Upper lobe of right lung (tissue), 1 donor: Measurements from ENCODE around the gene ST6GAL1. TPM values are rescaled to one million over a fixed set of nuclear protein-coding genes. Genes with fewer than 3 reads are reported as not detected.
"Not testable (repeated sequence)": the region's sequence is repeated elsewhere in the genome, so short reads cannot be mapped to it uniquely, and the experiment has no call there.

Experiments used
- ATAC-seq: fragments of 200-7000 bp; cut with Tn5 transposase; one replicate; pipeline ENCODE4 v1.9.1; 2020; ENCODE audit warnings: mild to moderate bottlenecking, moderate library complexity
- DNase-seq: peaks from one replicate; pipeline ENCODE4 v3.0.0-alpha.2; 2020
- H3K27ac ChIP-seq: fragments of 200-600 bp; one replicate; pipeline ENCODE4 v1.8.0; 2022
- H3K27me3 ChIP-seq: fragments of 200-600 bp; one replicate; pipeline ENCODE4 v1.8.0; 2022; ENCODE audit warnings: mild to moderate bottlenecking
- H3K36me3 ChIP-seq: fragments of 200-600 bp; one replicate; pipeline ENCODE4 v1.8.0; 2022
- H3K4me1 ChIP-seq: fragments of 200-600 bp; one replicate; pipeline ENCODE4 v1.8.0; 2022
- H3K4me3 ChIP-seq: fragments of 200-600 bp; one replicate; pipeline ENCODE4 v1.8.0; 2022; ENCODE audit warnings: mild to moderate bottlenecking
- H3K9me3 ChIP-seq: fragments of 200-600 bp; one replicate; pipeline ENCODE4 v1.8.0; 2022
- intact Hi-C: fragments of 100-400 bp; cut with DNase I; formaldehyde crosslinking; loops from one replicate; pipeline ENCODE4 v1.11.0; 2022
- total RNA-seq: library from RNA; stranded (reverse); fragmentation: NEBNext Ultra II Directional; extraction: Animal tissue kit (Norgen Biotek cat#: 25700); gene quantifications from one replicate; pipeline ENCODE4 v1.2.1, GENCODE V29; 2021
- TF ChIP-seq, protein P1 (sequence below): fragments of 200-600 bp; IDR thresholded peaks from one replicate; pipeline ENCODE4 v1.8.0; 2022; ENCODE audit warnings: antibody characterized with exemption
- donor health status: DM: no; HTN: yes; CAD: no; lungs with severe emphysema.

The ST6GAL1 gene
- total RNA-seq, 1 donor from 2014 or later, result 116 TPM

DNA sequence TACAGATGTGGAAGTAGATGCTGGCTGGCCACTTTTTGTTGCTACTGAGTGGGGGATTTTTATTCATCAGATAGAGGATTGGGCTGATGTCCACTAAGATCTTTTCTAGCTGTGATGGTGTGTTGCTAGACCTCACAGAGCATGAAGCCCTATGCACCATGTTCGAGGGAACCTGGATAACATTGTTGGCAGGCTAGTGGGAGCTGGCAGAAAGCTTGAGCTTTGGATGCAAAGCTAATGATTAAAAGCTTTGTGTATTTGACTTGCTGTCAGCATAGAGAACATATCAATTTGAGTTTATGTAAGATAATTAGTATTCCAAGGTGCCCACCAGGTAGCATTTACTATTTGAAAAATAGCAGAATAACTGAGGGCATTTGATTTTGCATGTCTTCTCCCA is 59.1 kb downstream of the ST6GAL1 start:
- Histone ChIP-seq H3K9me3 (no peaks in the 10 kb centered on the region), H3K36me3 (no peaks in the 10 kb centered on the region), H3K27me3 (no peaks in the 10 kb centered on the region), H3K27ac (no peak overlapping the region), H3K4me1 (no peaks in the 10 kb centered on the region), H3K4me3 (no peak overlapping the region)
- DNase-seq (no peak), ATAC-seq (no peak)
- intact Hi-C loops, result no loop called here
- TF ChIP-seq, protein P1, sequence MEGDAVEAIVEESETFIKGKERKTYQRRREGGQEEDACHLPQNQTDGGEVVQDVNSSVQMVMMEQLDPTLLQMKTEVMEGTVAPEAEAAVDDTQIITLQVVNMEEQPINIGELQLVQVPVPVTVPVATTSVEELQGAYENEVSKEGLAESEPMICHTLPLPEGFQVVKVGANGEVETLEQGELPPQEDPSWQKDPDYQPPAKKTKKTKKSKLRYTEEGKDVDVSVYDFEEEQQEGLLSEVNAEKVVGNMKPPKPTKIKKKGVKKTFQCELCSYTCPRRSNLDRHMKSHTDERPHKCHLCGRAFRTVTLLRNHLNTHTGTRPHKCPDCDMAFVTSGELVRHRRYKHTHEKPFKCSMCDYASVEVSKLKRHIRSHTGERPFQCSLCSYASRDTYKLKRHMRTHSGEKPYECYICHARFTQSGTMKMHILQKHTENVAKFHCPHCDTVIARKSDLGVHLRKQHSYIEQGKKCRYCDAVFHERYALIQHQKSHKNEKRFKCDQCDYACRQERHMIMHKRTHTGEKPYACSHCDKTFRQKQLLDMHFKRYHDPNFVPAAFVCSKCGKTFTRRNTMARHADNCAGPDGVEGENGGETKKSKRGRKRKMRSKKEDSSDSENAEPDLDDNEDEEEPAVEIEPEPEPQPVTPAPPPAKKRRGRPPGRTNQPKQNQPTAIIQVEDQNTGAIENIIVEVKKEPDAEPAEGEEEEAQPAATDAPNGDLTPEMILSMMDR, result no peak

DNA sequence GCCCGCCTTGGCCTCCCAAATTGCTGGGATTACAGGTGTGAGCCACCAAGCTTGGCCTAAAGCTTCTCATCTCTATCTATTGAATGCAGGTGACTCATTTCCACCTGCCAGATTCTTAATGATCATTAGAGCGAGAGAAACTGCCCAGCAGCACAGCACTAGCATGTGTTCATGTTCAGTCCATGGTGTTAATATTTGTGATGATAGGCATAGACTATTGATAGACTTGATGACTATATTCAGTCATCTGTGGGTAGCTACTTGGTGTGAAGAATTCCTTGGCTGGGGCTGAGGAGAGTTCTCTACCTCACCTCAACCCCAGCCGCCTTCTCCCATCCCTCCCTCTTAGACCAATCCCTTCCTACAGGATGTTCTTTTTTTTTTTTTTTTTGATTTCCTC is 60.0 kb downstream of the ST6GAL1 start:
- TF ChIP-seq, protein P1, result no peak
- DNase-seq (no peak), ATAC-seq (no peak)
- H3K4me1 ChIP-seq, result no peaks in the 10 kb centered on the region
- no peak overlapping the region for H3K27ac ChIP-seq
- H3K27me3 ChIP-seq, result no peaks in the 10 kb centered on the region
- no peak overlapping the region for H3K4me3 ChIP-seq
- H3K36me3 ChIP-seq, result no peaks in the 10 kb centered on the region
- intact Hi-C loops, result no loop called here
- H3K9me3 ChIP-seq, result no peaks in the 10 kb centered on the region

DNA sequence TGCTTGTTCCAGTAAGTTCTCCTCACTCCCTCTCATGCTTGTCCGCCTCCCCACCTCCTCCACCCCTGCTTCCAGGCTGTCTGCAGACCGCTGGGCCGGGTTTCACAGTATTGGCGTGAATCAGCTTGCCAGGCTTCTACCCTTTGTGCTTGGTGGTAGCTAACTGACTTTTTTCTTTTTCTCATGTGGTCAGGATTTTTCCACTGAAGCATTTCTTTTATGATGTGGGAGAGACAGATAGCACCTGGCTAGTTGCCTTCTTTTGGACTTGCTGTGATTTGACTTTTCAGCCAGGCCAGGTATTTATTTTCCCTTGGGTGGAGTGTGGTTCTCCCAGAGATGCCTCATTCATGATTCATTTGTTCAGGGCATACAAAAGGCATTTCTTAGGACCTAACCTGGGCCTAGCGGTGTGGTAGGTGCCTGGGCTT is 60.6 kb downstream of the ST6GAL1 start:
- Histone ChIP-seq H3K27me3 (no peaks in the 10 kb centered on the region), H3K4me1 (no peaks in the 10 kb centered on the region), H3K4me3 (no peak overlapping the region), H3K9me3 (no peaks in the 10 kb centered on the region), H3K27ac (no peak overlapping the region), H3K36me3 (no peaks in the 10 kb centered on the region)
- TF ChIP-seq, protein P1, result no peak
- DNase-seq, result no peak
- ATAC-seq, result peak; percentile 32
- intact Hi-C loops, result no loop called here

DNA sequence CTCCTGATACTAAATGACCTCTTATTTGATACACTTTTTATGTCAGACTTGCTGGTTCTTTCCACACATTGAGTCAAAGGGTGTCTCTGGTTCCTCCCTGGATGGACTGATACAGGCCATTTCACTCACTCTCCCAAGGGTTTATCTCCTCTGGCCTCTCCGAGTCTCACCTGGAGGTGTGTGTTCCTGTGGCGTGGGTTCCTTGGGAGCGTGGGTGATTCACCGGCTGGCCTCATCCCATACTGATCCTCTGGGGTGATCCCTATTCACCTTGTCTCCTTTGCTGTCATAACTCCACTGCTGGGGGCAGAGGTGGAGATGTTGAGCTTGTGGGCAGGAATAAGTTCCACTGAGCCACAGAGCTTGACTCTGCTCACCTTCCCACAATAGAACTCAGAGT is 61.1 kb downstream of the ST6GAL1 start:
- H3K36me3 ChIP-seq, result no peaks in the 10 kb centered on the region
- DNase-seq (no peak), ATAC-seq (no peak)
- no peak overlapping the region for H3K4me3 ChIP-seq
- TF ChIP-seq, protein P1, result no peak
- no peaks in the 10 kb centered on the region for H3K9me3 ChIP-seq
- no peaks in the 10 kb centered on the region for H3K4me1 ChIP-seq
- no peaks in the 10 kb centered on the region for H3K27me3 ChIP-seq
- H3K27ac ChIP-seq, result peak overlapping the region; percentile 21
- intact Hi-C loops, result no loop called here

DNA sequence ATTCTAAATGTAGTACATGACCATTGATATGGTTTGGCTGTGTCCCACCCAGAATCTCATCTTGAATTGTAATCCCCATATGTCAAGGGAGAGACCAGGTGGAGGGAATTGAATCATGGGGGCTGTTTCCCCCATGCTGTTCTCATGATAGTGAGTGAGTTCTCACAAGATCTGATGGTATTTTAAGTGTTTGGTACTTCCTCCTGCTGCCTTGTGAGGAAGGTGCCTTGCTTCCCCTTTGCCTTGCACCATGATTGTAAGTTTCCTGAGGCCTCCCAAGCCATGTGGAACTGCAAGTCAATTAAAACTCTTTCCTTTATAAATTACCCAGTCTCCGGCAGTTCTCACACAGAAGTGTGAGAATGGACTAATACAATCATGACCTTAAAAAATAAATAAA is 61.8 kb downstream of the ST6GAL1 start:
- H3K27me3 ChIP-seq, ATAC-seq, DNase-seq, H3K36me3 ChIP-seq, H3K4me1 ChIP-seq, H3K9me3 ChIP-seq, intact Hi-C loops, H3K27ac ChIP-seq, H3K4me3 ChIP-seq: not testable (repeated sequence)

DNA sequence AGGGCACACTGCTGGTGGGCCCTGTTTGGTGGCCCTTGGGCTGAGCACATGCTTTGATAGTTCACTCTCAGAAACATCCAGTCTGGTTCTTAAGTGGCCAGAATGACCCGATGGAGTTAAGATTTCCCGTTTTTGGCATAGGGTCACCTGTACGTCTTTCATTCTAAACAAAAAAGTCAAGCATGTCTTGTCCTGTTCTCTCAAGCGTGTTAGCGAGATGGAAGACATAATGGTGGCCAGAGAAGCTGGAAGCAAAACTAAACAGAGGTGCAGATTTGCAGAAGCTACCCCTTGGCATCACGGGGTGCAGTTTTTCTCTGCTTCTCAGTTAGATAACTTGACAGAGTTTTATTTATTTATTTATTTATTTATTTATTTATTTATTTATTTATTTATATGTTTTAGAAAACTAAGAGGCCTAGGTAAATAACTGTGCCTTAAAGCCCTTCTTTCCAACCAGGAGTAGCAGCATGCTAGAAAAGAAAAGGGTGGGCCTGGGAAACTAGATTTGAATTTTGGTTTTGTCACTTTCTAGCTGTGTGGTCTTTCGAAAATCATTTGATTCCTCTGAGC is 63.0 kb downstream of the ST6GAL1 start:
- Histone ChIP-seq H3K4me1 (peaks cover 4% of the 10 kb centered on the region), H3K27ac (no peak overlapping the region), H3K36me3 (no peaks in the 10 kb centered on the region), H3K9me3 (no peaks in the 10 kb centered on the region), H3K27me3 (no peaks in the 10 kb centered on the region), H3K4me3 (no peak overlapping the region)
- intact Hi-C loops, result no loop called here
- ATAC-seq, result no peak
- TF ChIP-seq, protein P1, result no peak
- DNase-seq, result no peak
